ENCODE measurements around the gene WDR6.

GRCh38 chr3:49020330-49021212, 13.4 kb downstream of the WDR6 start:
- TF ChIP-seq, protein P1, sequence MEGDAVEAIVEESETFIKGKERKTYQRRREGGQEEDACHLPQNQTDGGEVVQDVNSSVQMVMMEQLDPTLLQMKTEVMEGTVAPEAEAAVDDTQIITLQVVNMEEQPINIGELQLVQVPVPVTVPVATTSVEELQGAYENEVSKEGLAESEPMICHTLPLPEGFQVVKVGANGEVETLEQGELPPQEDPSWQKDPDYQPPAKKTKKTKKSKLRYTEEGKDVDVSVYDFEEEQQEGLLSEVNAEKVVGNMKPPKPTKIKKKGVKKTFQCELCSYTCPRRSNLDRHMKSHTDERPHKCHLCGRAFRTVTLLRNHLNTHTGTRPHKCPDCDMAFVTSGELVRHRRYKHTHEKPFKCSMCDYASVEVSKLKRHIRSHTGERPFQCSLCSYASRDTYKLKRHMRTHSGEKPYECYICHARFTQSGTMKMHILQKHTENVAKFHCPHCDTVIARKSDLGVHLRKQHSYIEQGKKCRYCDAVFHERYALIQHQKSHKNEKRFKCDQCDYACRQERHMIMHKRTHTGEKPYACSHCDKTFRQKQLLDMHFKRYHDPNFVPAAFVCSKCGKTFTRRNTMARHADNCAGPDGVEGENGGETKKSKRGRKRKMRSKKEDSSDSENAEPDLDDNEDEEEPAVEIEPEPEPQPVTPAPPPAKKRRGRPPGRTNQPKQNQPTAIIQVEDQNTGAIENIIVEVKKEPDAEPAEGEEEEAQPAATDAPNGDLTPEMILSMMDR (IDR thresholded peaks at IDR 0.05): no peak
- no peak for TF ChIP-seq POLR2A (IDR thresholded peaks at IDR 0.05)

All from body of pancreas (tissue), 4 donors.